ENCODE measurements around the gene C21orf58.

Gene C21orf58

DNA sequence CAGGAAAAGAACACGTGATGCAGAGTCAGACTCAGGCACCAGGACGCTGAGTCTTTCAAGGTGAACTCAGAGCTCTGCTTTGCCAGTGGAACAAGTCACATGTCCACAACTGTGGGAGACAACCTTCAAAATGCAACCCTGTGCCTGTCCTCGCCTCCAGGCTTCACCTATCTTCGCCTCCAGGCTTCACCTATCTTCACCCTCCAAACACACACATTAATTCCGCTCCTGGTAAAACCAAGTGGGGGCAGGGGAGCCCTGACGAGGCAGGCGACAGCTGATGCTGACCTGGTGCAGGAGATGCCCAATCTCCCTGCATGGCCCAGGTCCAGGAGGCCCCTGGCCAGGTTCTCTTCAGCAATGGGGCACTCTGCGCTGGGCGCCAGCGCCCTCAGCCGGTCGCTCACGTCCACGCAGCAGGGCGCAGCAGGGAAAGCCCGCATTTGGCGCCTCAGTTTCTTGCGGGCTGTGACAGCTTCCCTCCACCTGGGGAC, 67.1 kb downstream of the C21orf58 start:
- no peak for DNase-seq (ENCODE audit: low read depth in 2 of 2)

DNA sequence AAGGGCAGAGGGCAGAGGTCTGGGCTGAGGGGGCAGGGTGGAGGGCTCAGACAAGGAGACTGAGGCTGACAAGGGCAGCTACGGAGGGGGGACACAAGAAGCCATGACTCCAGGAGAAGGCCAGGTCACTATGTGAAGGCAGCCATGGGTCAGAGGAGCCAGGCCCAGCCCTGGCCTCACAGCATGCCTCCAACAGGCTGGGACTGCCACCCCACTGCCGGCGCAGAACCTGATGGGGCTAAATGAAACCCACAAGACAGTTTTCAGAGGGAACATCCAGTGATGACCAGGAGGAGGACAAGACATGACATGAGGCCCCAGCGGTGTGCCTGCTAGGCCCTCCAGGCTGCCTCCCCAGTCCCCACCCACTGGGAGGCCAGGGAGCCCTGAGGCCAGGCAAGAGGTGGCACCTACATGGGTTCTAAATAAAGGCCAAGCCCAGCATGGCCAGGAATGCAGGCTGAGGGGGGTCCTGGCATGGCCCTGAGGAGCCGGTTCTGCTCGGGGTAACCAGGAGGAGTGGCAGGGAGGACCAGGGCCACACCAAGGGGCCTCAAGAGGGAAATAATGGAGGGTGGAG, 67.8 kb downstream of the C21orf58 start:
- DNase-seq (ENCODE audit: low read depth in 2 of 2) = no peak

DNA sequence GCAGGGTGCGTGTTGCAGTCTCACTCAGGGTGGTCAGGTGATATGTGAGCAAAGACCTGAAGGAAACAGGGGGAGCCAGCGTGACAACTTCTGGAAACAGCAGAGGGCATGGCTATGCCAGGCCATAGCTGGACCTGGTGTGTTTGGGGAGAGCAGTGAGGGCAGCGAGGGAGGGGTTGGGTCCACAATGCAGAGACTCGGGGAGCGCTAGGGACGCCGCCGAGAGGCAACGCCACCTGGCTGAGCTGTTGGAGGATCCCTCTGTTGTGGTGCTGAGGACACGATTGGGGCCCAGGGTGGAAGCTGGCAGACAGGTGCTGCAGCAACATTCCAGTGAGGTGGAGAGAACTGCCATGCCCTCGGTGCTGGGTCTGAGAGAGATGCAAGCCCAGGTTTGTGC, 68.5 kb downstream of the C21orf58 start:
- DNase-seq (ENCODE audit: low read depth in 2 of 2) = no peak

DNA sequence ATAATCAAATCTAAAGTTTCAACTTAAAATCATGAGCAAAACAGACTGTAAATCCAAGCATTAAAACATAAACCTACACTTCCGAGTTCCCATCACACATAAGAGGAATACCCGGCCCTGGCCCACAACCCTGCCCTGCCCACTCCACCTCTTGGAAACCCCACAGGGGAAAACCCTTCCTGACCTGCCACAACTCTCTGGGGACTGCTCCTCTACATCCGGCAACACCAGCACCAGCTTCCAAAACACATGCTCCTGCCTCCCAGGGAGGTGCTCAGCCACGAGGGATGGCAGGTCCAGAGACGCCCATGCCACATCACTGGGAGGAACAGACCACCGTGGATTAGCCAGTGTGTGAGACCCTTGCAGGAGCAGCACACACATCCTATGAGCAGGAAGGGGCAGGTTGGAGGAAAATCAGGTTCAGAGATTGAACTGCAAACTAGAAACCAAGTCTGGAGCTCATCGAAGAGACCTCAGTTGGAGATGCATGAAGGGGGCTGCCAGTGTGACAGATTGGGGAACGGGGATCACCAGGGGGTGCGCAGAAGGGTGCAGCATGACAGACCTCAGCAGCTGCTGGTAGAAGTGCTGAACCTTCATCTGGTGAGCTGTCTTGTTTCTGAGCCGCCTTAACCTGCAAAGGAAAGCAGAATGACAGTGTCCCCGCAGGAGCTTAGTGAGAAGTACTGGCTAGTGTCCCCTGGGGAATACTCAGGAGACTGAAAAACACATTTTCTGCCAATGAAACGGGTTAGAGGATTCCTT, 69.3 kb downstream of the C21orf58 start:
- DNase-seq (ENCODE audit: low read depth in 2 of 2) = no peak

DNA sequence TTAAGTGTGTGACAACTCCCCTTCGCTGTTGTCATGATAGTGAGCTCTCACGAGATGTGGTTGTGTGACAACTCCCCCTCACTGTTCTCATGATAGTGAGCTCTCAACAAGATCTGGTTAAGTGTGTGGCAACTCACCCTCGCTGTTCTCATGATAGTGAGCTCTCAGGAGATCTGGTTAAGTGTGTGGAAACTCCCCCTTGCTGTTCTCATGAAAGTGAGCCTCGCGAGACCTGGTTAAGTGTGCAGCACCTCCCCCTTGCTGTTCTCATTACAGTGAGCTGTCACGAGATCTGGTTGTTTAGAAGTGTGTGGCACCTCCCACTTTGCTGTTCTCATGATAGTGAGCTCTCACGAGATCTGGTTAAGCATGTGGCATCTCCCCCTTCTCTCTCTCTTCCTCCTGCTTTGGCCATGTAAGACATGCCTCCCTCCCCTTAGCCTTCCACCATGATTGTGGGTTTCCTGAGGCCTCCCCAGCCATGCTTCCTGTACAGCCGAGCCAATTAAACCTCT, 70.0 kb downstream of the C21orf58 start:
- DNase-seq (ENCODE audit: low read depth in 2 of 2) = peak; percentile 23 to 30

DNA sequence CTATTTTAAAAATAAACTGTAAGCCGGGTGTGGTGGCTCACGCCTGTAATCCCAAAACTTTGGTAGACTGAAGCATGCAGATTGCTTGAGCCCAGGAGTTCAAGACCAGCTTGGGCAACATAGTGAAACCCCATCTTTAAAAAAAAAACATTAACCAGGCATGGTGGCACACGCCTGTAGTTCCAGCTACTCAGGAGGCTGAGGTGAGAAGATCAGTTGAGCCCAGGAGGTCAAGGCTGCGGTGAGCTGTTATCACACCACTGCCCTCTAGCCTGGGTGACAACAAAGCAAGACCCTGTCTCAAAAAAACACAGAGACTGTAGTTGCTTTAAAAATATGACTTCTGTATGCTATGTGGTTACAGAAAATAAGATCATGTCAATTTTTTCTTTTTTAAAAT, 70.8 kb downstream of the C21orf58 start:
- no peak for DNase-seq (ENCODE audit: low read depth in 2 of 2)

Data from stimulated activated CD4-positive, alpha-beta T cell treated with anti-CD3 and anti-CD28 coated beads, Interleukin-4, amount 100 ng/mL, for 48 hours (primary cell).